PFSK-1 (cell line): ENCODE measurements around the gene LRFN2.

Experiments
- FOXP2 ChIP-seq: optimal IDR thresholded peaks from 2 replicates; pipeline ENCODE3; 2011; ENCODE audit warnings: borderline replicate concordance, control low read depth, inconsistent platforms; ENCODE audit not compliant: insufficient read depth; ENCODE audit errors: extremely low read length, extremely low read depth
- POLR2AphosphoS5 ChIP-seq: IDR thresholded peaks from 2 replicates; pipeline ENCODE4 v1.6.1; 2012; ENCODE audit warnings: low read depth, mild to moderate bottlenecking, control low read depth, low read length, moderate library complexity
- REST ChIP-seq, 2 experiments: IDR thresholded peaks; 2 replicates each; pipeline versions ENCODE4 v1.6.1 to v1.8.0; 2011 to 2012; ENCODE audit warnings: low read depth in 2 of 2, low read length in 2 of 2, control low read depth in 1 of 2, inconsistent platforms in 1 of 2, mild to moderate bottlenecking in 1 of 2, moderate library complexity in 1 of 2; ENCODE audit not compliant: insufficient read depth in 1 of 2
- SIN3A ChIP-seq: IDR thresholded peaks from 2 replicates; pipeline ENCODE4 v1.6.1; 2012; ENCODE audit warnings: mild to moderate bottlenecking, low read length, moderate library complexity, borderline replicate concordance; ENCODE audit not compliant: insufficient read depth
- TAF1 ChIP-seq: IDR thresholded peaks from 2 replicates; pipeline ENCODE4 v1.6.1; 2012; ENCODE audit warnings: low read length, control low read depth, borderline replicate concordance; ENCODE audit not compliant: insufficient read depth

LRFN2 gene

GRCh38 chr6:40611434-40611833 lies 24.3 kb upstream of the LRFN2 start:
- TF ChIP-seq POLR2AphosphoS5, result no peak
- no peak for TF ChIP-seq FOXP2
- no peak for TF ChIP-seq REST (IDR thresholded peaks at IDR 0.05; ENCODE audit: insufficient read depth in 1 of 2, low read depth in 2 of 2, low read length in 2 of 2)
- TF ChIP-seq SIN3A, result no peak
- TF ChIP-seq TAF1, result no peak

GRCh38 chr6:40610229-40610628 lies 23.1 kb upstream of the LRFN2 start:
- TF ChIP-seq SIN3A (no peak), FOXP2 (no peak), TAF1 (no peak), REST (IDR thresholded peaks at IDR 0.05; ENCODE audit: insufficient read depth in 1 of 2, low read depth in 2 of 2, low read length in 2 of 2) (no peak), POLR2AphosphoS5 (no peak)

GRCh38 chr6:40606981-40607380 lies 19.8 kb upstream of the LRFN2 start:
- TF ChIP-seq REST (IDR thresholded peaks at IDR 0.05; ENCODE audit: insufficient read depth in 1 of 2, low read depth in 2 of 2, low read length in 2 of 2) (no peak), TAF1 (no peak), FOXP2 (no peak), POLR2AphosphoS5 (no peak)

GRCh38 chr6:40606526-40606925 lies 19.4 kb upstream of the LRFN2 start:
- TF ChIP-seq SIN3A, result no peak
- no peak for TF ChIP-seq POLR2AphosphoS5
- TF ChIP-seq REST (IDR thresholded peaks at IDR 0.05; ENCODE audit: insufficient read depth in 1 of 2, low read depth in 2 of 2, low read length in 2 of 2), result no peak
- no peak for TF ChIP-seq FOXP2
- no peak for TF ChIP-seq TAF1

GRCh38 chr6:40604082-40604481 lies 16.9 kb upstream of the LRFN2 start:
- TF ChIP-seq TAF1, result no peak
